Measurements from ENCODE around the gene RNU5D-1.
A peak's percentile ranks its signal among the peaks of the same experiment; 100 is the strongest.

The RNU5D-1 gene

GRCh38 chr1:44719318-44719717 is 11.7 kb downstream of the RNU5D-1 start:
- DNase-seq (ENCODE audit: insufficient read length, low spot score) (no peak), FAIRE-seq (no peak)
- TF ChIP-seq, protein P1, sequence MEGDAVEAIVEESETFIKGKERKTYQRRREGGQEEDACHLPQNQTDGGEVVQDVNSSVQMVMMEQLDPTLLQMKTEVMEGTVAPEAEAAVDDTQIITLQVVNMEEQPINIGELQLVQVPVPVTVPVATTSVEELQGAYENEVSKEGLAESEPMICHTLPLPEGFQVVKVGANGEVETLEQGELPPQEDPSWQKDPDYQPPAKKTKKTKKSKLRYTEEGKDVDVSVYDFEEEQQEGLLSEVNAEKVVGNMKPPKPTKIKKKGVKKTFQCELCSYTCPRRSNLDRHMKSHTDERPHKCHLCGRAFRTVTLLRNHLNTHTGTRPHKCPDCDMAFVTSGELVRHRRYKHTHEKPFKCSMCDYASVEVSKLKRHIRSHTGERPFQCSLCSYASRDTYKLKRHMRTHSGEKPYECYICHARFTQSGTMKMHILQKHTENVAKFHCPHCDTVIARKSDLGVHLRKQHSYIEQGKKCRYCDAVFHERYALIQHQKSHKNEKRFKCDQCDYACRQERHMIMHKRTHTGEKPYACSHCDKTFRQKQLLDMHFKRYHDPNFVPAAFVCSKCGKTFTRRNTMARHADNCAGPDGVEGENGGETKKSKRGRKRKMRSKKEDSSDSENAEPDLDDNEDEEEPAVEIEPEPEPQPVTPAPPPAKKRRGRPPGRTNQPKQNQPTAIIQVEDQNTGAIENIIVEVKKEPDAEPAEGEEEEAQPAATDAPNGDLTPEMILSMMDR (IDR thresholded peaks at IDR 0.05; ENCODE audit: insufficient read depth, missing control alignments) = no peak

DNA sequence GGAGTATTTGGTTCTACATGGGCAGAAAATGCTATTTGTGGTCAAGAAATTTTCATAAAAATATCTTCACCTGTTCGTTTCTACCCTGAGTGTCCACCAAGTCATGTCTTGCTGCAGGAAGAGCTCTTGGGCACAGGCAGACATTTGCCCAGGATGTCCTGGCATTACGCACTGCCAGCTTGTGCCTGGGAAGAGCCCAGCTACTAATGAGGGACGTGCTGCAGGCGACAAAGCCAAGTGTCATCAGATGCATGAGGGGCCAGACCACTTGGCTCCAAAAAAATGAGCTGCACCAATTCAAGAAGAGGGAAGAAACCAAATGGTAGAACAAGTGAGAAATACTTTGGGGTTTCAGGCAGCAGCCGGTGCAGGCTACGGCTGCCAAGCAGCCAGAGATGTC is 12.9 kb downstream of the RNU5D-1 start:
- no peak for DNase-seq (ENCODE audit: insufficient read length, low spot score)
- FAIRE-seq = no peak
- TF ChIP-seq, protein P1 (IDR thresholded peaks at IDR 0.05; ENCODE audit: insufficient read depth, missing control alignments) = no peak

- FAIRE-seq = no peak
- TF ChIP-seq, protein P1 (IDR thresholded peaks at IDR 0.05; ENCODE audit: insufficient read depth, missing control alignments) = no peak
- no peak for DNase-seq (ENCODE audit: insufficient read length, low spot score)
Observed at GRCh38 chr1:44717653-44718052, 13.3 kb downstream of the RNU5D-1 start.

- DNase-seq (ENCODE audit: insufficient read length, low spot score) (no peak), FAIRE-seq (no peak)
- TF ChIP-seq, protein P1 (IDR thresholded peaks at IDR 0.05; ENCODE audit: insufficient read depth, missing control alignments) = no peak
Observed at GRCh38 chr1:44717156-44717555, 13.8 kb downstream of the RNU5D-1 start.

DNA sequence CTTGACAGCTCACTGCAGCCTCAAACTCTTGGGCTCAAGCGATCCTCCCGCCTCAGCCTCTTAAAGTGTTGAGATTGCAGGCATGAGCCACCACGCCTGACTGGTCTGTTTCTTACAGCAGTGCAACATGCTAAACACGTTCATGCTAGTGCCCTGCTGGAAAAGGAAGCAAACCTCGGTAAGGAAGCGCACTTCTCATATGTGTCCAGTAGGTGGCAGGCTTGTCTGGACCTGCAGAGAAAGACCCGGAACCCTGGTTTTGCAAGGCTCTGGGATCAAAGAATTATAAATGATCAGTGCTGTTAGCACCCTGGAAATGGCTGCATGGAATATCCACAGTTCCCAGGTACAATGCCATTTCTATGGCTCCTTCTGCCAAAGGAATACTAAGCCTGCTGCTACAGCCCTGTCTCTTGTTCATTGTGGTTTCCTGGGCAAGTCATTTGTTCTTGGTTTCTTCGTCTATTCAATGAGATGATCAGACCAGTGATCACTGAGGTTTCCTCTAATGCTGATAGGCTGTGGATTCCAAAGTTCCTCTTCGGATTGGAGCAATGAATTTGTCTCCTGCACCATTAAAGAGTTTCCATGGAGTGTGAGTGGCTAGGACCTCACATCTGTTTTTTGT is 15.9 kb downstream of the RNU5D-1 start:
- peak; percentile 85 for DNase-seq (ENCODE audit: insufficient read length, low spot score)
- TF ChIP-seq, protein P1 (IDR thresholded peaks at IDR 0.05; ENCODE audit: insufficient read depth, missing control alignments) = peak; percentile 85

DNA sequence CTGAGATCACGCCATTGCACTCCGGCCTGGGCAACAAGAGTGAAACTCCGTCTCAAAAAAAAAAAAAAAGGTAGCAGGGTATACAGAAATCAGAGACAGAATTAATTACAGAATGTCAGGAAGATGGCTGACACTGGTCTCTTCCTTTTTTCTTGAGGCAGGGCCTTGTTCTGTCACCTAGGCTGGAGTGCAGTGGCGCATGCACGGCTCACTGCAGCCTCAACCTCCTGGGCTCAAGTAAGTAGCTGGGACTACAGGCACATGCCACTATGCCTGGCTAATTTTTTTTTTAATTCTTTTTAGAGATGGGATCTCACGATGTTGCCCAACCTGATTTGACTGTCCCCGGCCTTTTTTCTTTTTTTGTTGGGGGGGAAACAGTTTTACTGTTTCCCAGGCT is 16.4 kb downstream of the RNU5D-1 start:
- DNase-seq (ENCODE audit: insufficient read length, low spot score) (no peak), FAIRE-seq (no peak)
- TF ChIP-seq, protein P1 (IDR thresholded peaks at IDR 0.05; ENCODE audit: insufficient read depth, missing control alignments) = no peak

More for the DNA sequence above, 15.9 kb downstream of the RNU5D-1 start:
- FAIRE-seq = peak; percentile 76

GRCh38 chr1:44713321-44713781 is 17.6 kb downstream of the RNU5D-1 start:
- no peak for DNase-seq (ENCODE audit: insufficient read length, low spot score)
- FAIRE-seq = no peak
- TF ChIP-seq, protein P1 (IDR thresholded peaks at IDR 0.05; ENCODE audit: insufficient read depth, missing control alignments) = no peak

All from D721Med (cell line).